H1 (cell line): Measurements from ENCODE around the gene DSE. TPM values are rescaled to one million over a fixed set of nuclear protein-coding genes. Genes with fewer than 3 reads are reported as not detected.

Experiments used
- BRCA1 ChIP-seq: IDR thresholded peaks from 2 replicates; pipeline ENCODE4 v1.6.1; 2012; ENCODE audit warnings: low read depth, low read length, improper control_type of control experiment
- CHD1 ChIP-seq: IDR thresholded peaks from 2 replicates; pipeline ENCODE4 v1.6.1; 2012; ENCODE audit warnings: low read depth, low read length, improper control_type of control experiment
- EZH2 ChIP-seq: fragments of 200-600 bp; sonication (generic); IDR thresholded peaks from 2 replicates; pipeline ENCODE4 v1.7.1; 2012; ENCODE audit warnings: low read depth, mild to moderate bottlenecking, moderate library complexity, low read length, inconsistent platforms; ENCODE audit not compliant: severe bottlenecking
- HDAC6 ChIP-seq: IDR thresholded peaks from one replicate; pipeline ENCODE4 v1.7.1; 2012; ENCODE audit warnings: low read depth, mild to moderate bottlenecking, inconsistent platforms, low read length, moderate library complexity
- SUZ12 ChIP-seq: fragments of 200-600 bp; sonication (generic); IDR thresholded peaks from 2 replicates; pipeline ENCODE4 v1.6.1; 2012; ENCODE audit warnings: mild to moderate bottlenecking, inconsistent platforms, low read length, moderate library complexity, mixed read lengths
- polyA plus RNA-seq, 7 experiments: library from polyadenylated mRNA; depleted of rRNA in 3 of 7; stranded (reverse) in 5 of 7; unstranded in 2 of 7; fragments of >200 nt in 5 of 7; fragments of 200-250 nt in 2 of 7; gene quantifications; 1 replicate in 5 of 7; 2 replicates in 1 of 7; 4 replicates in 1 of 7; pipeline versions ENCODE4 v1.2.1 to v1.2.3, GENCODE V29; 2011 to 2013; ENCODE audit warnings: missing spikeins in 2 of 7, mixed read lengths in 2 of 7
- total RNA-seq: library from RNA; stranded (reverse); fragmentation: NEBNext Ultra II Directional; extraction: Animal tissue kit (Norgen Biotek cat#: 25700); gene quantifications from 2 replicates; pipeline ENCODE4 v1.2.1, GENCODE V29; 2021
- TF ChIP-seq, protein P1 (sequence below): IDR thresholded peaks from 2 replicates; pipeline ENCODE4 v1.6.1; 2012; ENCODE audit warnings: inconsistent platforms

Gene DSE
- total and polyA plus RNA-seq, 2 of the 8 experiments (the other 6 are each of a cell fraction or from before 2014, with no cell fraction given): 32.5 to 94.4 TPM

DNA sequence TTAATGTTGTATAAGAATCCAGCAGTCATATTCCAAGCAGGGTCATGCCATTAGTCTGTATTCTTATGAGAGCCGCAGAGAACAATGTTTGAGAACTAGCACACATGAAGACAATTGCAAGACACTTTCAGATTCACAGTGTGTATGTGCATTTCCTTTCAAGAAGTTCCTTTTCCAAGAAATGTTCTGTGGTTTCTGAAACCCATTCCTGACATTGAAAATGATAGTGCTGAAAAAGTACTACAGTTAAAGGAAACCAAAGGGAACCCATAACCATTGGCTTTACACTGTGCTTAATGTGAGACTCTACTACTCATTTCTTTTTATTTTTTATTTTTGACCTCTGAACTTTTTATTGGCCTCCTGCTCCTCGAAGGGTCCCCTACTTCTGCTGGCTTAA lies 86.2 kb downstream of the DSE start (continued):
- TF ChIP-seq, protein P1, sequence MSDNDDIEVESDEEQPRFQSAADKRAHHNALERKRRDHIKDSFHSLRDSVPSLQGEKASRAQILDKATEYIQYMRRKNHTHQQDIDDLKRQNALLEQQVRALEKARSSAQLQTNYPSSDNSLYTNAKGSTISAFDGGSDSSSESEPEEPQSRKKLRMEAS: no peak
- TF ChIP-seq CHD1 (no peak), BRCA1 (no peak), EZH2 (no peak), SUZ12 (no peak), HDAC6 (no peak)
